ENCODE measurements around the gene BSN.

The BSN gene

GRCh38 chr3:49638445-49638844 lies 84.2 kb downstream of the BSN start:
- H3K27ac ChIP-seq, result no peak overlapping the region
- TF ChIP-seq, protein P1, sequence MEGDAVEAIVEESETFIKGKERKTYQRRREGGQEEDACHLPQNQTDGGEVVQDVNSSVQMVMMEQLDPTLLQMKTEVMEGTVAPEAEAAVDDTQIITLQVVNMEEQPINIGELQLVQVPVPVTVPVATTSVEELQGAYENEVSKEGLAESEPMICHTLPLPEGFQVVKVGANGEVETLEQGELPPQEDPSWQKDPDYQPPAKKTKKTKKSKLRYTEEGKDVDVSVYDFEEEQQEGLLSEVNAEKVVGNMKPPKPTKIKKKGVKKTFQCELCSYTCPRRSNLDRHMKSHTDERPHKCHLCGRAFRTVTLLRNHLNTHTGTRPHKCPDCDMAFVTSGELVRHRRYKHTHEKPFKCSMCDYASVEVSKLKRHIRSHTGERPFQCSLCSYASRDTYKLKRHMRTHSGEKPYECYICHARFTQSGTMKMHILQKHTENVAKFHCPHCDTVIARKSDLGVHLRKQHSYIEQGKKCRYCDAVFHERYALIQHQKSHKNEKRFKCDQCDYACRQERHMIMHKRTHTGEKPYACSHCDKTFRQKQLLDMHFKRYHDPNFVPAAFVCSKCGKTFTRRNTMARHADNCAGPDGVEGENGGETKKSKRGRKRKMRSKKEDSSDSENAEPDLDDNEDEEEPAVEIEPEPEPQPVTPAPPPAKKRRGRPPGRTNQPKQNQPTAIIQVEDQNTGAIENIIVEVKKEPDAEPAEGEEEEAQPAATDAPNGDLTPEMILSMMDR (IDR thresholded peaks at IDR 0.05), result no peak
- no peak for TF ChIP-seq ZFX (IDR thresholded peaks at IDR 0.05; ENCODE audit: borderline replicate concordance)

- TF ChIP-seq, protein P1 (IDR thresholded peaks at IDR 0.05), result no peak
- no peak for TF ChIP-seq ZFX (IDR thresholded peaks at IDR 0.05; ENCODE audit: borderline replicate concordance)
- H3K27ac ChIP-seq, result no peak overlapping the region
These were observed 85.3 kb downstream of the BSN start for GRCh38 chr3:49639551-49639950.

DNA sequence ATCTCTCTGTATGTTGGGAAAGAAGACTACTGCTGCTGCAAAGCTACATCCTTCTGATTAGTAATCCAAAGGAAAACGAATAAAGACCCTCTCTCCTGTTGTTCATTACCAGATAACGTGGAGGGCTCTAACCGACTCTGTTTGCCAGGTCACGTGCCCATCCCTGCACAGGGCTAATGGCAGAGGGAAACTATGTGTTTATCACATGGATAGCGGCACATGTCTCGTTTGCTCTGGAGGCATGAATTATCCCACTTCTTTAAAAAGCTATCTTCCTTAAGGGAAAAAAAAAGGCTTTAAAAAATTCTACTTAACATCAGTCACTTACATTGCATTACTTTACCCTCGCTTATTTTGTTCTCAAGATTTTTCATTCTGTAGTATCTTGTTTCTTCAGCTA lies 87.0 kb downstream of the BSN start:
- H3K27ac ChIP-seq, result no peak overlapping the region
- no peak for TF ChIP-seq ZFX (IDR thresholded peaks at IDR 0.05; ENCODE audit: borderline replicate concordance)
- TF ChIP-seq, protein P1 (IDR thresholded peaks at IDR 0.05), result no peak

- H3K27ac ChIP-seq, result no peak overlapping the region
- no peak for TF ChIP-seq ZFX (IDR thresholded peaks at IDR 0.05; ENCODE audit: borderline replicate concordance)
- TF ChIP-seq, protein P1 (IDR thresholded peaks at IDR 0.05), result no peak
These were observed 87.8 kb downstream of the BSN start for GRCh38 chr3:49641921-49642707.

GRCh38 chr3:49642708-49643145 lies 88.5 kb downstream of the BSN start:
- TF ChIP-seq ZFX (IDR thresholded peaks at IDR 0.05; ENCODE audit: borderline replicate concordance), result no peak
- TF ChIP-seq, protein P1 (IDR thresholded peaks at IDR 0.05), result no peak
- no peak overlapping the region for H3K27ac ChIP-seq

DNA sequence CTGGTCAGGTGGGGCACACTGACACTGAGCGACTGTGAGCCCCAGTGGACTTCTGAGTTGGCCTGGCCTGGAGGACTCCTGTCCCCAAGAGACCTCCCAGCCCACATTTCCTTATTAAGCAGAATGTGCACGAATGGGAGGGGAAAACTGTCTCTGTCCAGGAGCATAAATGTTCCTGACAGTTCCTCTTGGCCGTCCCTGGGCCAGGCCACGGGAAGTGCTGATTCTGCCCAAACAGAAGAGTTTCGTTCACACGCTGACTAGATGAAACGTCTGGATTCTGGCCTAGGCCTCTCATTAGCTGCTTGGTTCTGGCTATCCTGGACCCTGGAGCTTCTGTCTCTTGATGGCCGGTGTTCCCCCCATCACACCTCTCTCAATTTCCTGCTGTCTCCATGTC lies 90.4 kb downstream of the BSN start:
- H3K27ac ChIP-seq, result no peak overlapping the region
- TF ChIP-seq, protein P1 (IDR thresholded peaks at IDR 0.05), result no peak
- no peak for TF ChIP-seq ZFX (IDR thresholded peaks at IDR 0.05; ENCODE audit: borderline replicate concordance)

- TF ChIP-seq, protein P1 (IDR thresholded peaks at IDR 0.05), result no peak
- TF ChIP-seq ZFX (IDR thresholded peaks at IDR 0.05; ENCODE audit: borderline replicate concordance), result no peak
- H3K27ac ChIP-seq, result no peak overlapping the region
These were observed 92.0 kb downstream of the BSN start for GRCh38 chr3:49646236-49646635.

Data from 22Rv1 (cell line).